Right lobe of liver (tissue), 4 donors: ENCODE measurements around the gene INA.

Source experiments
- POLR2A ChIP-seq: fragments of 450-650 bp; IDR thresholded peaks from one replicate; pipeline ENCODE4 v1.6.1; 2017; ENCODE audit warnings: antibody characterized with exemption, mild to moderate bottlenecking
- TF ChIP-seq, protein P1 (sequence below), 4 donors: fragments of 200-600 bp in 3 of 4; fragments of 450-650 bp in 1 of 4; IDR thresholded peaks; one replicate each; pipeline versions ENCODE4 v1.5.1 to v1.8.0; 2016 to 2022; ENCODE audit warnings: antibody characterized with exemption in 4 of 4, mild to moderate bottlenecking in 2 of 4
- donor health status: DM: no; HTN: no; CAD: no.
- donor health status: DM: no; HTN: no; CAD: no.
- donor health status: DM: no; HTN: yes; CAD: no.

DNA sequence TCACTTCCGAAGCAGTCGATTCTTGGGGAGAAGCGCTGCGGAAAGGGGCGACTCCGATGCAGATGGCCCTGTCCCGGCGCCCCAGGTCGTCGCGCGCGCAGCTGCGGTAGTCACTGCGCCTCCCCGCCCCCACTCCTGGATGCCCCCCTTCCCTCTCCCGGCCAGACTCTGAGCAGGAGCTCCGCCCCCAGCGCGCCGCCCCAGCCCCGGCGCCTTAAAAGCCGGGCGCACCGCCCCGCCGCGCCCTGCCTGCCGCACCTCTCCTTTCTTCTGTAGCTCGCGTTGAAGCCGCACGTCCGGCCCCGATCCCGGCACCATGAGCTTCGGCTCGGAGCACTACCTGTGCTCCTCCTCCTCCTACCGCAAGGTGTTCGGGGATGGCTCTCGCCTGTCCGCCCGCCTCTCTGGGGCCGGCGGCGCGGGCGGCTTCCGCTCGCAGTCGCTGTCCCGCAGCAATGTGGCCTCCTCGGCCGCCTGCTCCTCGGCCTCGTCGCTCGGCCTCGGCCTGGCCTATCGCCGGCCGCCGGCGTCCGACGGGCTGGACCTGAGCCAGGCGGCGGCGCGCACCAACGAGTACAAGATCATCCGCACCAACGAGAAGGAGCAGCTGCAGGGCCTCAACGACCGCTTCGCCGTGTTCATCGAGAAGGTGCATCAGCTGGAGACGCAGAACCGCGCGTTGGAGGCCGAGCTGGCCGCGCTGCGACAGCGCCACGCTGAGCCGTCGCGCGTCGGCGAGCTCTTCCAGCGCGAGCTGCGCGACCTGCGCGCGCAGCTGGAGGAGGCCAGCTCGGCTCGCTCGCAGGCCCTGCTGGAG is at the start of gene INA:
- TF ChIP-seq, protein P1, sequence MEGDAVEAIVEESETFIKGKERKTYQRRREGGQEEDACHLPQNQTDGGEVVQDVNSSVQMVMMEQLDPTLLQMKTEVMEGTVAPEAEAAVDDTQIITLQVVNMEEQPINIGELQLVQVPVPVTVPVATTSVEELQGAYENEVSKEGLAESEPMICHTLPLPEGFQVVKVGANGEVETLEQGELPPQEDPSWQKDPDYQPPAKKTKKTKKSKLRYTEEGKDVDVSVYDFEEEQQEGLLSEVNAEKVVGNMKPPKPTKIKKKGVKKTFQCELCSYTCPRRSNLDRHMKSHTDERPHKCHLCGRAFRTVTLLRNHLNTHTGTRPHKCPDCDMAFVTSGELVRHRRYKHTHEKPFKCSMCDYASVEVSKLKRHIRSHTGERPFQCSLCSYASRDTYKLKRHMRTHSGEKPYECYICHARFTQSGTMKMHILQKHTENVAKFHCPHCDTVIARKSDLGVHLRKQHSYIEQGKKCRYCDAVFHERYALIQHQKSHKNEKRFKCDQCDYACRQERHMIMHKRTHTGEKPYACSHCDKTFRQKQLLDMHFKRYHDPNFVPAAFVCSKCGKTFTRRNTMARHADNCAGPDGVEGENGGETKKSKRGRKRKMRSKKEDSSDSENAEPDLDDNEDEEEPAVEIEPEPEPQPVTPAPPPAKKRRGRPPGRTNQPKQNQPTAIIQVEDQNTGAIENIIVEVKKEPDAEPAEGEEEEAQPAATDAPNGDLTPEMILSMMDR (IDR thresholded peaks at IDR 0.05): no peak
- TF ChIP-seq POLR2A: no peak
